VCaP (cell line): ENCODE measurements around the gene AWAT1.
"Not testable (repeated sequence)": the region's sequence is repeated elsewhere in the genome, so short reads cannot be mapped to it uniquely, and the experiment has no call there.

ENCODE experiments used
- H3K27ac ChIP-seq: fragments of 450-650 bp; 2 replicates; pipeline ENCODE4 v1.5.1; 2017
- TF ChIP-seq, protein P1 (sequence below): fragments of 450-650 bp; conservative IDR thresholded peaks from 2 replicates; pipeline ENCODE4 v1.5.1; 2017; ENCODE audit warnings: mild to moderate bottlenecking, moderate library complexity

AWAT1 gene

DNA sequence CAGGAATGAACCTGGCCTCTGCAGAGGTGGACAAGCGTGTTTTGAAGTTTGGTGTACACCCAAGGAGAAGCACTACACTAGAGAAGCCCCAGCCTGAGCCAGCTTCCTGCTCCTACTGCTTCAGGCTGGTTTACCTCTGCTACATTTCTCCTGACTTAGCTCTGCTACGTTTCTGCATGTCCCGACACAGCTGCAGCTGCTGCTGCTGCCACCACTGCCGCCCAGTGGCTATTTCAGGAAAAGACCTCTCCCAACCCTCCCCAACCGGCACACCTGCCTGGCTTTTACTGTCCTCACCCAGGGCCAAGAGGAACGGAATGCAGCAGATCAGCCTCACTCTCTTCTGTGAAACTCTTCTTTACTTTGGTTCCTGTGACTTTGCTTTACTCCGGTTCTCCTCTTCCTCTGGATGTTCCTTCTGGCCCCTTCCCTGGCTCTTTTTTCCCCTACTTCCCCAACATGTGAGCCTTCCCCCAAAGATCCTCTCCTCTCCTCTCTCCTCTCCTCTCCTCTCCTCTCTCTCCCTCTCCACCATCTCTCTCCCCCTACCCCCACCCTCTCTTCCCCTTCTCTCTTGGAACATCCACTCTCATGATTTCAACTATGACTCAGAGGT is 28.6 kb downstream of the AWAT1 start:
- no peak overlapping the region for H3K27ac ChIP-seq
- TF ChIP-seq, protein P1, sequence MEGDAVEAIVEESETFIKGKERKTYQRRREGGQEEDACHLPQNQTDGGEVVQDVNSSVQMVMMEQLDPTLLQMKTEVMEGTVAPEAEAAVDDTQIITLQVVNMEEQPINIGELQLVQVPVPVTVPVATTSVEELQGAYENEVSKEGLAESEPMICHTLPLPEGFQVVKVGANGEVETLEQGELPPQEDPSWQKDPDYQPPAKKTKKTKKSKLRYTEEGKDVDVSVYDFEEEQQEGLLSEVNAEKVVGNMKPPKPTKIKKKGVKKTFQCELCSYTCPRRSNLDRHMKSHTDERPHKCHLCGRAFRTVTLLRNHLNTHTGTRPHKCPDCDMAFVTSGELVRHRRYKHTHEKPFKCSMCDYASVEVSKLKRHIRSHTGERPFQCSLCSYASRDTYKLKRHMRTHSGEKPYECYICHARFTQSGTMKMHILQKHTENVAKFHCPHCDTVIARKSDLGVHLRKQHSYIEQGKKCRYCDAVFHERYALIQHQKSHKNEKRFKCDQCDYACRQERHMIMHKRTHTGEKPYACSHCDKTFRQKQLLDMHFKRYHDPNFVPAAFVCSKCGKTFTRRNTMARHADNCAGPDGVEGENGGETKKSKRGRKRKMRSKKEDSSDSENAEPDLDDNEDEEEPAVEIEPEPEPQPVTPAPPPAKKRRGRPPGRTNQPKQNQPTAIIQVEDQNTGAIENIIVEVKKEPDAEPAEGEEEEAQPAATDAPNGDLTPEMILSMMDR = peak; percentile 88

- TF ChIP-seq, protein P1 = no peak
- H3K27ac ChIP-seq = no peak overlapping the region
Observed at GRCh38 chrX:70264784-70265183, 30.3 kb downstream of the AWAT1 start.

DNA sequence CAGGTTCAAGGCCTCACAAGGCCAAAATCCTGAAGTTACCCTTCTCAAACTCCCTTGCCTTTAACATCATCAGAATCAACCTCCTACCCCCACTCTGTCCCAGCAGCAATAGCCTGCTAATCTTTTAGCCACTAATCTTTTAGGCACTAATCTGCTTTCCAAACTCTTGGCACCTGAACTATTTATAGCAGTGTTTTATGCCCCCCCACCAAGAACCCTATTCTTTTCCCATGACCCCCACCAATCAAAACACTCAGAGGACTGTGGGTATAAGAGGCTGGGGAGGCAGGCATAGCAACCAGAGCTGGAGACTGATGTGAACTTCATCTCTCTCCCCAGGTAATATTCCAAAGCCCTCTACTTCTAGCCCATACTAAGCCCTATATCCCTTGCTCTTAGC is 33.6 kb downstream of the AWAT1 start, which contains the start of gene ARR3:
Gene ARR3 (plus strand): TSS at position 301 of the 400 bp plus-strand sequence. CDS start 1,052 bp downstream, outside the sequence.
- no peak within 1 kb of the TSS for H3K27ac ChIP-seq
- TF ChIP-seq, protein P1 = no peak

DNA sequence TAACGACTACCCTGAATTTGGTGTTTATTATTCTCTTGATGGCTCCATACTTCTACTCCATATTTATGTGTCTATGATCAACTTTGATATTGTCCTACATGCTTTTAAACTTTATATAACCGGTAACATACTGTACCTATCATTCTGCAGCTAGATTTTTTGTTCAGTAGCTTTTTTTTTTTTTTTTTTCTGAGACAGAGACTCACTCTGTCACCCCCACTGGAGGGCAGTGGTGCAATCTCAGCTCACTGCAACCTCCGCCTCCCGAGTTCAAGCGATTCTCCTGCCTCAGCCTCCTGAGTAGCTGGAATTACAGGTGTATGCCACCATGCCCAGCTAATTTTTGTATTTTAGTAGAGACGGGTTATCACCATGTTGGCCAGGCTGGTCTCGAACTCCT is 39.6 kb downstream of the AWAT1 start:
- not testable (repeated sequence) for H3K27ac ChIP-seq

GRCh38 chrX:70279081-70279480 is 44.6 kb downstream of the AWAT1 start:
- TF ChIP-seq, protein P1 = no peak
- no peak overlapping the region for H3K27ac ChIP-seq

GRCh38 chrX:70280573-70280972 is 46.1 kb downstream of the AWAT1 start:
- no peak overlapping the region for H3K27ac ChIP-seq
- TF ChIP-seq, protein P1 = no peak

- TF ChIP-seq, protein P1 = no peak
- no peak within 1 kb of the TSS for H3K27ac ChIP-seq
Observed at GRCh38 chrX:70281951-70282350, 47.5 kb downstream of the AWAT1 start, which contains the start of gene RAB41. Gene RAB41, plus strand, starts transcription at chrX:70282172. Its CDS starts 46 bp downstream, at chrX:70282218.

GRCh38 chrX:70289168-70289792 is 54.8 kb downstream of the AWAT1 start:
- TF ChIP-seq, protein P1 = no peak
- H3K27ac ChIP-seq = peak overlapping the region; percentile 58
